Gastrocnemius medialis (tissue), 4 donors: Measurements from ENCODE around the gene IL17D. TPM values are rescaled to one million over a fixed set of nuclear protein-coding genes. Genes with fewer than 3 reads are reported as not detected.

ENCODE experiments used
- ATAC-seq, 2 donors: fragments of 150-250 bp; one replicate each; pipeline ENCODE4 v1.9.1; 2016
- DNase-seq, 2 donors: peaks; one replicate each; pipeline ENCODE4 v3.0.0-alpha.2; 2019
- H3K27ac ChIP-seq, 4 donors: fragments of 200-600 bp; sonication (generic); 1 replicate in 1 of 4; 2 replicates in 3 of 4; pipeline ENCODE4 v1.5.1; 2016 to 2018; ENCODE audit warnings: mild to moderate bottlenecking in 2 of 4, moderate library complexity in 1 of 4
- H3K27me3 ChIP-seq, 3 donors: fragments of 200-600 bp; sonication (generic) in 2 of 3; 1 replicate in 1 of 3; 2 replicates in 2 of 3; pipeline versions ENCODE4 v1.5.1 to v1.6.0; 2016 to 2019; ENCODE audit warnings: mild to moderate bottlenecking in 1 of 3, moderate library complexity in 1 of 3
- H3K36me3 ChIP-seq, 2 donors: fragments of 200-600 bp; sonication (generic) in 1 of 2; one replicate each; pipeline ENCODE4 v1.5.1; 2017 to 2018
- H3K4me1 ChIP-seq, 2 donors: fragments of 200-600 bp; sonication (generic) in 1 of 2; one replicate each; pipeline ENCODE4 v1.5.1; 2016 to 2017; ENCODE audit warnings: mild to moderate bottlenecking in 2 of 2
- H3K4me3 ChIP-seq, 4 donors: fragments of 200-600 bp; sonication (generic) in 3 of 4; 1 replicate in 1 of 4; 2 replicates in 3 of 4; pipeline ENCODE4 v1.5.1; 2016 to 2019; ENCODE audit warnings: mild to moderate bottlenecking in 2 of 4
- H3K9me3 ChIP-seq, 3 donors: fragments of 200-600 bp; sonication (generic) in 2 of 3; 1 replicate in 1 of 3; 2 replicates in 2 of 3; pipeline ENCODE4 v1.5.1; 2016 to 2019
- POLR2A ChIP-seq, 2 donors: fragments of 450-650 bp; IDR thresholded peaks; one replicate each; pipeline ENCODE4 v1.6.1; 2017; ENCODE audit warnings: antibody characterized with exemption in 2 of 2, mild to moderate bottlenecking in 2 of 2, moderate library complexity in 2 of 2
- in situ Hi-C, 4 donors: fragments of 200-750 bp; cut with MboI; loops; one replicate each; pipeline versions ENCODE4 v1.15.0 to v1.8.0; 2017; ENCODE audit warnings: low sequenced_read_pairs in 4 of 4
- intact Hi-C: fragments of 100-400 bp; cut with DNase I; formaldehyde crosslinking; loops from one replicate; pipeline ENCODE4 v1.15.1; 2023; ENCODE audit warnings: low total_unique reads
- total RNA-seq, 4 donors: library from RNA; depleted of rRNA; stranded (reverse); fragments of >200 nt; gene quantifications; one replicate each; pipeline versions ENCODE4 v1.1.0 to v1.2.3, GENCODE V29; 2016
- TF ChIP-seq, protein P1 (sequence below), 5 experiments: fragments of 450-650 bp in 3 of 5; fragments of 200-600 bp in 2 of 5; sonication (generic) in 2 of 5; IDR thresholded peaks in 4 of 5; conservative IDR thresholded peaks in 1 of 5; 1 replicate in 4 of 5; 2 replicates in 1 of 5; pipeline ENCODE4 v1.5.1; 2016 to 2019; ENCODE audit warnings: antibody characterized with exemption in 5 of 5, mild to moderate bottlenecking in 3 of 5, moderate library complexity in 3 of 5

IL17D gene
- total RNA-seq, 4 donors from 2014 or later, result 2.2 to 14.2 (median 3.0) TPM

DNA sequence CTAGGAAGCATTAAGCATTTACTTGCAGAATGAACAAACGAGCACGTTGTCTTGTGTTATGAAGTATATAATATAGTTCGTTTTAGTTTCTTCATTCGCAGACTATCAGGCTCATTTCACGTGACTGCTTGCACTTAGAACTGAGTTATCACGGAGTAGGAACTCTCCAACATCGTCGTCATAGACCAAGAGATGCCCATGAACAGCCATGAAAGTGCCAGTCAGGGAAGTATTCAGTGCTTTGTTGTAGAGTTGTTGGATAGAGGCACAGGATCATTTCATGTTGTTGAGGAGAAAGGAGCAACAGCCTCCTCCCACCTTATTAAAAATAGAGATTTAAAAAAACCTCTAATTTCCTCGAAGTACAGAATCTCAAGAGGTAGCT lies 977 bp upstream of the IL17D start:
- DNase-seq, result no peak
- intact Hi-C loops (loop anchor here (5.0 to 10.0 kb wide), 3 partner anchors 138 to 752 kb away; partner anchors contain the start of genes IFT88 and ZDHHC20), in situ Hi-C loops (loop anchor here in 2 of 4 donors (10.0 to 25.0 kb wide), 3 partner anchors 208 to 235 kb away; no protein-coding TSS in a partner anchor)
- Histone ChIP-seq H3K4me3 (peak overlapping the region; percentile 70 to 79 (median 73)), H3K27me3 (no peaks in the 10 kb centered on the region), H3K4me1 (peaks cover 8 to 14% of the 10 kb centered on the region in 2 donors), H3K36me3 (no peaks in the 10 kb centered on the region), H3K9me3 (no peaks in the 10 kb centered on the region), H3K27ac (peak overlapping the region; percentile 70 to 82 (median 74))
- TF ChIP-seq, protein P1, sequence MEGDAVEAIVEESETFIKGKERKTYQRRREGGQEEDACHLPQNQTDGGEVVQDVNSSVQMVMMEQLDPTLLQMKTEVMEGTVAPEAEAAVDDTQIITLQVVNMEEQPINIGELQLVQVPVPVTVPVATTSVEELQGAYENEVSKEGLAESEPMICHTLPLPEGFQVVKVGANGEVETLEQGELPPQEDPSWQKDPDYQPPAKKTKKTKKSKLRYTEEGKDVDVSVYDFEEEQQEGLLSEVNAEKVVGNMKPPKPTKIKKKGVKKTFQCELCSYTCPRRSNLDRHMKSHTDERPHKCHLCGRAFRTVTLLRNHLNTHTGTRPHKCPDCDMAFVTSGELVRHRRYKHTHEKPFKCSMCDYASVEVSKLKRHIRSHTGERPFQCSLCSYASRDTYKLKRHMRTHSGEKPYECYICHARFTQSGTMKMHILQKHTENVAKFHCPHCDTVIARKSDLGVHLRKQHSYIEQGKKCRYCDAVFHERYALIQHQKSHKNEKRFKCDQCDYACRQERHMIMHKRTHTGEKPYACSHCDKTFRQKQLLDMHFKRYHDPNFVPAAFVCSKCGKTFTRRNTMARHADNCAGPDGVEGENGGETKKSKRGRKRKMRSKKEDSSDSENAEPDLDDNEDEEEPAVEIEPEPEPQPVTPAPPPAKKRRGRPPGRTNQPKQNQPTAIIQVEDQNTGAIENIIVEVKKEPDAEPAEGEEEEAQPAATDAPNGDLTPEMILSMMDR (IDR thresholded peaks at IDR 0.05 in 4 of 5, conservative IDR thresholded peaks at IDR 0.05 in 1 of 5), result no peak
- peak in 1 of 2 donors; percentile 31 for TF ChIP-seq POLR2A (IDR thresholded peaks at IDR 0.05)
- ATAC-seq, result peak in 1 of 2 donors; percentile 31

DNA sequence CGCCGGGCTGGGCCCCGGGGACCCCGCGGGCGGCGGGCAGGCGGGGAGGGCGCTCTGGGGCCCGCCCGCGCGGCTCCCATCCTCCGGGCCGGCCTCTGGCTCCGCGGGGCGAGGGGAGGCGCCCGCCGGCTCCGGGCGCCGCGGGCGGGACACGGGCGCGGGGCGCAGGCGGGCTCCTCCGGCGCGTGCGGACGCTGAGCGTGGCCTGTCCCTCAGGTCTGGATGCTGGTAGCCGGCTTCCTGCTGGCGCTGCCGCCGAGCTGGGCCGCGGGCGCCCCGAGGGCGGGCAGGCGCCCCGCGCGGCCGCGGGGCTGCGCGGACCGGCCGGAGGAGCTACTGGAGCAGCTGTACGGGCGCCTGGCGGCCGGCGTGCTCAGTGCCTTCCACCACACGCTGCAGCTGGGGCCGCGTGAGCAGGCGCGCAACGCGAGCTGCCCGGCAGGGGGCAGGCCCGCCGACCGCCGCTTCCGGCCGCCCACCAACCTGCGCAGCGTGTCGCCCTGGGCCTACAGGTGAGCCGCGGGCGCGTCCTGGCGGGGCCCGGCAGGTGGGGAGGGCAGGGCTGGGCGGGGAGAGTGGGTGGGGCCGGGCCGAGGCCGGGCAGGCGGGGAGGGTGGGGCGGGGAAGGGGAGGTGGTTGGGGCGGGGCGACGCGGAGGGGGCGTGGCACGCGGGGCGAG lies 420 bp downstream of the IL17D start:
- peaks cover 12 to 14% of the 10 kb centered on the region in 2 donors for H3K4me1 ChIP-seq
- no peaks in the 10 kb centered on the region for H3K27me3 ChIP-seq
- no peaks in the 10 kb centered on the region for H3K36me3 ChIP-seq
- H3K9me3 ChIP-seq, result no peaks in the 10 kb centered on the region
- in situ Hi-C loops, result loop anchor here in 2 of 4 donors (10.0 to 25.0 kb wide), 3 partner anchors 209 to 233 kb away; no protein-coding TSS in a partner anchor
- intact Hi-C loops, result loop anchor here (2.0 to 10.0 kb wide), 4 partner anchors 139 to 751 kb away; partner anchors contain the start of genes IFT88 and ZDHHC20
- ATAC-seq, result peak; percentile 64 to 79
- TF ChIP-seq, protein P1 (IDR thresholded peaks at IDR 0.05 in 4 of 5, conservative IDR thresholded peaks at IDR 0.05 in 1 of 5), result peak in 4 of 5 experiments; percentile 63 to 81 (median 78)
- peak; percentile 44 to 68 for TF ChIP-seq POLR2A (IDR thresholded peaks at IDR 0.05)
- H3K4me3 ChIP-seq, result peak overlapping the region in 3 of 4 donors; percentile 23 to 71 (median 54)
- H3K27ac ChIP-seq, result peak overlapping the region; percentile 22 to 77 (median 58)
- peak in 1 of 2 donors; percentile 65 for DNase-seq

DNA sequence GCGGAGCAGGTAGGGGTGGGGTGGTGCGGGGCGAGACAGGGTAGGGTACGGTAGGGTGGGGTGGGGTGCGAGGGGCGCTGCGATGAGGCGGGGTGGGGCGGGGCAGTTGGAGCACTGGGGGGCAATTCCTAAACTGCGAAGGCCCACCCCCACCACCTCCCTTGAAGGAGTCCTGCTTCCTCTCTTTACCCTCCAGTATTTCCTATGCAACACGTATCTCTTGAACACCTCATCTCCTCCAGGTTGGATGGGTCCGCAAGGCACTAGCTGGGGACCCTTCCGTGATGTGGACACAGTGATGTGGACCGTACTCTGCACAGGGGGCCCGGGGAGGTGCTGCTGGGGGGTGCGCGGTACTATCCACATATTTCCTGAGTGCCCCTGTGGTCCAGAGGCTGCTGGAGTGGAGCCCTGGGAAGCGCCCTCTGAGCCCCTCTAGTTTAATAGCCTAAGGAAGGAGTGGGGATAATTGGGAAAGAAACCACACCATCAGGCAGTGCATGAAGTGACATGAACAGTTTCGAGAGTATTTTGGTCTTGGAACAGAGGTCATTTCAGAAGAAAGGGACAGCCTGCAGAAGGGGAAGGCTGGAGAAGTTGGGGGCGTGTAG lies 1.1 kb downstream of the IL17D start:
- no peaks in the 10 kb centered on the region for H3K36me3 ChIP-seq
- no peaks in the 10 kb centered on the region for H3K9me3 ChIP-seq
- peak overlapping the region; percentile 22 to 77 (median 58) for H3K27ac ChIP-seq
- DNase-seq (no peak), ATAC-seq (no peak)
- intact Hi-C loops (loop anchor here (2.0 to 10.0 kb wide), 7 partner anchors 140 to 750 kb away; partner anchors contain the start of genes IFT88, LATS2 and ZDHHC20), in situ Hi-C loops (loop anchor here in 3 of 4 donors (5.0 to 25.0 kb wide), 5 partner anchors 123 to 233 kb away; no protein-coding TSS in a partner anchor)
- peaks cover 17 to 20% of the 10 kb centered on the region in 2 donors for H3K4me1 ChIP-seq
- TF ChIP-seq, protein P1 (IDR thresholded peaks at IDR 0.05 in 4 of 5, conservative IDR thresholded peaks at IDR 0.05 in 1 of 5), result no peak
- no peak for TF ChIP-seq POLR2A (IDR thresholded peaks at IDR 0.05)
- H3K4me3 ChIP-seq, result peak overlapping the region in 3 of 4 donors; percentile 23 to 71 (median 54)
- H3K27me3 ChIP-seq, result no peaks in the 10 kb centered on the region

DNA sequence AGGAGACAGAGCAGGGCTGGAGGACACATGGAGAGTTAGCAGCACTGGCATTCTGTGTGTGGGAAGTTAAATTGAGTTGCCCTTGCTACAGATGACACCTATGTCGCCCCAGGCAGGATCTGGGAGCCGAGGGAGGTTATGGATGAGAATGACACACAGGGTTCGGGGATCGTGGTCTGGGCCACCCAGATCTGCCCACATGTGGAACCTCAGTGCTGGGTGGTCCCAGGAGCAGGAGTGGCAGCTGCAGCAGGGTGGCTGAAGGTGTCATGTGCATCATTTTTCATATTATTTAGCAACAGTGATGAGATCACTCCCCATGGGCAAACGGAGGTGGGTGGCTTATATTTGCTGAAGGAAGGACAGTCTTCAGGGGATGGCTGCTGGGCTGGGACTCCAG lies 3.2 kb downstream of the IL17D start:
- intact Hi-C loops, result loop anchor here (5.0 to 10.0 kb wide), 5 partner anchors 142 to 748 kb away; partner anchors contain the start of genes IFT88, LATS2 and ZDHHC20
- in situ Hi-C loops, result loop anchor here in 3 of 4 donors (5.0 to 25.0 kb wide), 5 partner anchors 121 to 231 kb away; no protein-coding TSS in a partner anchor
- no peak for ATAC-seq
- Histone ChIP-seq H3K9me3 (no peaks in the 10 kb centered on the region), H3K27ac (peak overlapping the region in 1 of 4 donors; percentile 14), H3K36me3 (no peaks in the 10 kb centered on the region), H3K4me3 (no peak overlapping the region), H3K27me3 (no peaks in the 10 kb centered on the region), H3K4me1 (peaks cover 19% of the 10 kb centered on the region in 2 donors)
- DNase-seq, result no peak
- TF ChIP-seq, protein P1 (IDR thresholded peaks at IDR 0.05 in 4 of 5, conservative IDR thresholded peaks at IDR 0.05 in 1 of 5), result no peak
- no peak for TF ChIP-seq POLR2A (IDR thresholded peaks at IDR 0.05)
